Progenitor cell of endocrine pancreas (in vitro differentiated cells): Measurements from ENCODE around the gene SH3RF2. TPM values are rescaled to one million over a fixed set of nuclear protein-coding genes. Genes with fewer than 3 reads are reported as not detected.
A peak's percentile ranks its signal among the peaks of the same experiment; 100 is the strongest.

Source experiments
- DNase-seq: peaks from one replicate; pipeline ENCODE4 v3.0.0; 2021; ENCODE audit warnings: low spot score; ENCODE audit not compliant: unreplicated experiment
- H3K27ac Mint-ChIP-seq: 2 replicates; pipeline ENCODE4 v1.8.0; 2021; ENCODE audit warnings: mild to moderate bottlenecking, moderate library complexity, mixed read lengths
- H3K27me3 Mint-ChIP-seq: 2 replicates; pipeline ENCODE4 v1.8.0; 2021; ENCODE audit warnings: mixed read lengths
- H3K36me3 Mint-ChIP-seq: 2 replicates; pipeline ENCODE4 v1.8.0; 2022; ENCODE audit warnings: mixed read lengths; ENCODE audit not compliant: insufficient read depth
- H3K4me1 Mint-ChIP-seq: 2 replicates; pipeline ENCODE4 v1.8.0; 2021; ENCODE audit warnings: low read depth, mixed read lengths
- H3K4me3 Mint-ChIP-seq: 2 replicates; pipeline ENCODE4 v1.8.0; 2021; ENCODE audit warnings: low read depth, mild to moderate bottlenecking, moderate library complexity, mixed read lengths
- H3K9me3 Mint-ChIP-seq: 2 replicates; pipeline ENCODE4 v1.8.0; 2021; ENCODE audit warnings: low read depth, mixed read lengths
- CTCF ChIP-seq: fragments of 200-600 bp; sonication (generic); IDR thresholded peaks from one replicate; pipeline ENCODE4 v1.5.0; 2021; ENCODE audit warnings: antibody characterized with exemption, mild to moderate bottlenecking; ENCODE audit not compliant: unreplicated experiment
- total RNA-seq: library from RNA; stranded (reverse); gene quantifications from 2 replicates; pipeline ENCODE4 v1.2.1, GENCODE V29; 2021

SH3RF2 gene
- total RNA-seq, 1 donor from 2014 or later, result 17.6 TPM

- Mint-ChIP-seq H3K4me1 (peaks cover 73% of the 10 kb centered on the region), H3K27ac (peak overlapping the region; percentile 92), H3K36me3 (peaks cover 5% of the 10 kb centered on the region), H3K27me3 (no peaks in the 10 kb centered on the region), H3K4me3 (no peak overlapping the region), H3K9me3 (peaks cover 8% of the 10 kb centered on the region)
- no peak for DNase-seq
- TF ChIP-seq CTCF, result no peak
Measured at GRCh38 chr5:145978171-145978570, 41.8 kb downstream of the SH3RF2 start.

GRCh38 chr5:145978708-145979107 is 42.3 kb downstream of the SH3RF2 start:
- Mint-ChIP-seq H3K4me1 (peaks cover 75% of the 10 kb centered on the region), H3K36me3 (peaks cover 2% of the 10 kb centered on the region), H3K27ac (peak overlapping the region; percentile 92), H3K27me3 (no peaks in the 10 kb centered on the region), H3K4me3 (peak overlapping the region; percentile 35), H3K9me3 (peaks cover 5% of the 10 kb centered on the region)
- no peak for DNase-seq
- TF ChIP-seq CTCF, result no peak

DNA sequence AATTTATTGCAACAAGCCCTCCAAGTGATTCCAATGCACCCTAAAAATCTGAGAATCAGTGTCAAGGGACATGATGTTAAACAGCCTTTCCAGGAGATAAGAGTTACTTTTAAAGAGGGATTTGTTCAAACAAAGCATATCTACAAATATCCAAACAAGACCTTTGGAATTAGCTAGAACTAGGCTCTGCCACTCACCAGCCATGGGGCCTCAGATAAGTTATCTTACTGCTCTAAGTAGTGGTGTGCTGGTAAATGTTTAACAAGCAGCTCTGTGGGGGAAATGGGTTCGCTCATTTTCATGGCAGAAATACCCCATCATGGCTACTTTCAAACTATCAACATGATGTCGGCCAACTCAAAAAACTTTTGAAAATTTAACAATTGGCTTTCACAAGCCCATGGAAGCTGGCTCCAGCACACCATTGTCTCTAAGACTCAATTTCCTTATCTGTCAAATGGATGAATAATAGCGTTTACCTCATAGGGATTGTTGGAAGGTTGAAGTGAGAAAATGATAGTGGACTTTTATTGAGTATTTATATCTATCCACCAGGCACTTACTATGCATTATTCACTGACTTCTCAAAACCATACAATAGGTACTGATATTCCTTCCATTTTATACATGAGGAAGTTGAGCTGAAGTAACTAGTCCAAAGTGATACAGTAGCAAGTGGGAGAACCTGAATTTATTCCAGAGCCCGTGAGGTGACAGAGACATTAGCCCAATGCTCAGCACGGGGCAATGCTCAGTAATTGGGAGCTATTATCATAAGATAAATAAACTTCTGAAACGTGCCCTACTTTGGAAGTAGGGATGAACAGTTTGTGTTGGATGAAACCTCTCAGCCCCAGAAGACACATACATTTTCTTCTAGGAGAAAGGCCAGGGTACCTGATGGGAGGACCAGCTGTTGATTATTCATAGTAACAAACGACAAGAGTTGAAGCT is 43.2 kb downstream of the SH3RF2 start:
- Mint-ChIP-seq H3K27ac (peak overlapping the region; percentile 84), H3K9me3 (no peaks in the 10 kb centered on the region), H3K4me1 (peaks cover 80% of the 10 kb centered on the region), H3K27me3 (no peaks in the 10 kb centered on the region), H3K4me3 (peak overlapping the region; percentile 2), H3K36me3 (peaks cover under 1% of the 10 kb centered on the region)
- TF ChIP-seq CTCF, result no peak
- no peak for DNase-seq

DNA sequence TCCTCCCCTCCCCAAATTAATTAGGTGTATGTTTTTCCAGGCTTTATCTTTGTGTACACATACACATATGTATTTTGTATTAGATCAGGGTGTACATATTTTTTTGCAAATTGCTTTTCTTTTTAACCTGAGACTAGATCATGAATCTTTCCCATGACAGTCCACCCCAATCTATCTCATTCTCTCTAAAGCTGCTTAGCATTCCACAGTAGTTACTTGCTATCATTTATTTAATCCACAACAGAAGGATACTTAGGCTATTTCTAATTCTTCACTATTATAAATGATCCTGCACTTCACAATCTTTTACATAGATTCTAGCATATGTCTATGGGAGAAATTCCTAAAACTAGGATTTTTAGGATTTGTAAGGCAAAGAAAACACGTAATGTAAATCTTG is 43.9 kb downstream of the SH3RF2 start:
- peak overlapping the region; percentile 84 for H3K27ac Mint-ChIP-seq
- H3K36me3 Mint-ChIP-seq, result no peaks in the 10 kb centered on the region
- H3K4me3 Mint-ChIP-seq, result no peak overlapping the region
- H3K9me3 Mint-ChIP-seq, result no peaks in the 10 kb centered on the region
- H3K4me1 Mint-ChIP-seq, result peaks cover 77% of the 10 kb centered on the region
- H3K27me3 Mint-ChIP-seq, result no peaks in the 10 kb centered on the region
- TF ChIP-seq CTCF, result no peak
- DNase-seq, result no peak

- Mint-ChIP-seq H3K4me3 (no peak overlapping the region), H3K9me3 (no peaks in the 10 kb centered on the region), H3K27me3 (no peaks in the 10 kb centered on the region), H3K27ac (no peak overlapping the region), H3K36me3 (no peaks in the 10 kb centered on the region), H3K4me1 (peaks cover 73% of the 10 kb centered on the region)
- DNase-seq, result no peak
- no peak for TF ChIP-seq CTCF
Measured at GRCh38 chr5:145980718-145981117, 44.3 kb downstream of the SH3RF2 start.
